Measurements from ENCODE around the gene WASF3.

Gene WASF3

DNA sequence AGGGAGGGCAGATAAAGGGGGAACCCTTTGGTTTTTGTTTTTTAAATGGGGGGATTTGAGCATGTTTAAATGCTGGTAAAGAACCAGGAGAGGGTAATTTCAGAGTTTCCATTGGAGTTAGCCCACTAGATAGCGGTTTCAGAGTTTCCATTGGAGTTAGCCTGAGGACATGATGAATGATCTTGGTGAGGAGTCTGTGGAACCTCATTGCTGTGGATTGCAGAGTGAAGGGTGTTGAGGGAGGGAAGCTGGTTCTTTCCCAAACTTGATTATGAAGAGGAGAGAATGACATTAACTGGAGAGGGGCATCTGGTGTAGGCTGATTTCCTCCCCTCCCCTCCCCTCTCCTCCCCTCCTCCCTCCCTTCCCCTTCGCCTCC lies 5.0 kb downstream of the WASF3 start:
- Histone ChIP-seq H3K27me3 (ENCODE audit: control insufficient read depth, insufficient read depth, low read length) (no peaks in the 10 kb centered on the region), H3K9me3 (ENCODE audit: control insufficient read depth, insufficient read depth, low read depth, low read length) (no peaks in the 10 kb centered on the region), H3K4me1 (ENCODE audit: control insufficient read depth, insufficient read depth, low read length) (peaks cover 22% of the 10 kb centered on the region), H3K27ac (ENCODE audit: low read depth, low read length) (no peak overlapping the region), H3K9ac (ENCODE audit: low read length) (no peak overlapping the region), H3K36me3 (ENCODE audit: control insufficient read depth, insufficient read depth, low read length) (no peaks in the 10 kb centered on the region), H3K4me3 (ENCODE audit: low read depth, low read length) (no peak overlapping the region)

- Histone ChIP-seq H3K27ac (ENCODE audit: low read depth, low read length) (no peak overlapping the region), H3K36me3 (ENCODE audit: control insufficient read depth, insufficient read depth, low read length) (no peaks in the 10 kb centered on the region), H3K9me3 (ENCODE audit: control insufficient read depth, insufficient read depth, low read depth, low read length) (no peaks in the 10 kb centered on the region), H3K4me3 (ENCODE audit: low read depth, low read length) (no peak overlapping the region), H3K27me3 (ENCODE audit: control insufficient read depth, insufficient read depth, low read length) (no peaks in the 10 kb centered on the region), H3K4me1 (ENCODE audit: control insufficient read depth, insufficient read depth, low read length) (peaks cover 21% of the 10 kb centered on the region), H3K9ac (ENCODE audit: low read length) (no peak overlapping the region)
These were observed 6.2 kb downstream of the WASF3 start for GRCh38 chr13:26563713-26564112.

DNA sequence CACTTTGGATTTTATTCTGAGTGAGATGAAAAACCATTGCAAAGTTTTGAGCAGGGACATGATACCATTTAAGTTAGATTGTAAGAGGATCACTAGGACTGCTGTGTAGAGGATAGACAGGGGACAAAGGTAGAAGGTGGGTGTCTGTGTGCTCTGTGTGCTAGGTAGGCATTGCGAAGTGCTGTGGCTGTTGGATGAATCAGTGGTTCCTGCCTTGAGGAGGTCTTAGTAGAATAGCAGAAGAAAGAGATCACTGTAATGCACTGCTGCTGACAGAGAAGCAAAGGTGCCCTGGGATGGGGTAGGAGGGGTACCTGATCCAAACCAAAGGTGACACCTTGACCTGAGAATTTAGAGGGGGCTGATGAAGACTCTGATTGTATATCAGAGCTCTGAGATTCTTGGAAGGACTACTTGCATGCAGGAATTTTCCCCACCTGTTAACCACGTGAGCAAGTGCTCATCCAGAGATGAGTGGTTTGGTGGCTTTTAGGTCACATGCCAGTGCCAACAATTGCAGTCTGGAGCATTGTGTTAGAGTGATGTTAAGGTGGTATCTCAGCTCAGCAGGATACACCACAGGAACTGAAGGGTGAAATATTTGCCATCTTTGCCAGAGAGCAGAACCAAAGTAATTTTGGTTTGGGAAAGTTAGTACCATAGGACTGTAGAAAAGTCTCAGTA lies 10.8 kb downstream of the WASF3 start:
- Histone ChIP-seq H3K27ac (ENCODE audit: low read depth, low read length) (no peak overlapping the region), H3K36me3 (ENCODE audit: control insufficient read depth, insufficient read depth, low read length) (no peaks in the 10 kb centered on the region), H3K4me3 (ENCODE audit: low read depth, low read length) (no peak overlapping the region), H3K27me3 (ENCODE audit: control insufficient read depth, insufficient read depth, low read length) (no peaks in the 10 kb centered on the region), H3K9ac (ENCODE audit: low read length) (no peak overlapping the region), H3K9me3 (ENCODE audit: control insufficient read depth, insufficient read depth, low read depth, low read length) (peaks cover 2% of the 10 kb centered on the region; the same call in 1 of the 2 replicates), H3K4me1 (ENCODE audit: control insufficient read depth, insufficient read depth, low read length) (no peaks in the 10 kb centered on the region)

- Histone ChIP-seq H3K36me3 (ENCODE audit: control insufficient read depth, insufficient read depth, low read length) (no peaks in the 10 kb centered on the region), H3K27ac (ENCODE audit: low read depth, low read length) (no peak overlapping the region), H3K9me3 (ENCODE audit: control insufficient read depth, insufficient read depth, low read depth, low read length) (peaks cover 6% of the 10 kb centered on the region; the same call in 1 of the 2 replicates), H3K4me3 (ENCODE audit: low read depth, low read length) (no peak overlapping the region), H3K9ac (ENCODE audit: low read length) (no peak overlapping the region), H3K4me1 (ENCODE audit: control insufficient read depth, insufficient read depth, low read length) (no peaks in the 10 kb centered on the region), H3K27me3 (ENCODE audit: control insufficient read depth, insufficient read depth, low read length) (no peaks in the 10 kb centered on the region)
These were observed 14.0 kb downstream of the WASF3 start for GRCh38 chr13:26571518-26571917.

GRCh38 chr13:26575244-26575643 lies 17.8 kb downstream of the WASF3 start:
- no peak overlapping the region for H3K9ac ChIP-seq (ENCODE audit: low read length)

DNA sequence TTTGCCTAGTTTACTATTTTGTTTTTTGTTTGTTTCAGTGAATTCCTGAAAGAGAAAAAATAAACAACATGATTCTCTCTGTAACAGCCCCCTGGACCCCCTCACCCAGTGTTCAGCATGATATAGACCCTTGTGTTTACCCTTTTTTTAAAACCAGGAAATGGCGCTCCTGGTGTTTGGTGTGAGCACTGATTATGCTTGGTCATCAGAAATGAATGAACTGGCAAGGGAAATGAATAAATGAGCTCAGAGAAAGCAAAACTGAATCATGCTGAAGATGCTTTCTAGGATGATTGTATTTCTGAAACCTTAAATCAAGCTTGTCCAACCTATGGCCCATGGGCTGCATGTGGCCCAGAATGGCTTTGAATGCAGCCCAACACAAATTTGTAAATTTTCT lies 22.1 kb downstream of the WASF3 start:
- Histone ChIP-seq H3K36me3 (ENCODE audit: control insufficient read depth, insufficient read depth, low read length) (no peaks in the 10 kb centered on the region), H3K4me1 (ENCODE audit: control insufficient read depth, insufficient read depth, low read length) (peaks cover 10% of the 10 kb centered on the region), H3K27ac (ENCODE audit: low read depth, low read length) (no peak overlapping the region), H3K9ac (ENCODE audit: low read length) (no peak overlapping the region), H3K9me3 (ENCODE audit: control insufficient read depth, insufficient read depth, low read depth, low read length) (peaks cover 11% of the 10 kb centered on the region; the same call in 1 of the 2 replicates), H3K27me3 (ENCODE audit: control insufficient read depth, insufficient read depth, low read length) (no peaks in the 10 kb centered on the region), H3K4me3 (ENCODE audit: low read depth, low read length) (no peak overlapping the region)

More at GRCh38 chr13:26575244-26575643, 17.8 kb downstream of the WASF3 start:
- Histone ChIP-seq H3K9me3 (ENCODE audit: control insufficient read depth, insufficient read depth, low read depth, low read length) (peaks cover 12% of the 10 kb centered on the region; the same call in 1 of the 2 replicates), H3K4me1 (ENCODE audit: control insufficient read depth, insufficient read depth, low read length) (no peaks in the 10 kb centered on the region), H3K27ac (ENCODE audit: low read depth, low read length) (no peak overlapping the region), H3K4me3 (ENCODE audit: low read depth, low read length) (no peak overlapping the region), H3K27me3 (ENCODE audit: control insufficient read depth, insufficient read depth, low read length) (no peaks in the 10 kb centered on the region), H3K36me3 (ENCODE audit: control insufficient read depth, insufficient read depth, low read length) (no peaks in the 10 kb centered on the region)

DNA sequence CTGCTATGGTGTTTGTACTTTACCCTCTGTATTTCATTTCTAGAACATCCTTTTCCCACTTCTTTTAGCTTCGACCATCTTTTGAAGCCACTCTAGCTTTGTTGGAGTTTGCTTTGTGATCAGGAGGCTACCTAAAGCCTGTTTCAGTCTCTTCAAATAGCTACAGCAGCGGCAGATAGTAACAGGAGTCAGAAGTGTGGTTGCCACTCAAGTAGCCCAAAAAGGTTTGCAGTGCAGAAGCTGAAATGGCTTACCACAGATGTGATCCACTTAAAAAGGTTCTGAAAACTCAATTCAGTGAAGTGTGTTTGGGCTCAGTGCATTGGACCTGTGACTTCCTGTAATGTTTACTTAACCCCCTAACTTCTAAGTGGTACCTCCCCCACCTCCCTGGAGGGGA lies 26.2 kb downstream of the WASF3 start:
- Histone ChIP-seq H3K36me3 (ENCODE audit: control insufficient read depth, insufficient read depth, low read length) (no peaks in the 10 kb centered on the region), H3K9ac (ENCODE audit: low read length) (no peak overlapping the region), H3K27ac (ENCODE audit: low read depth, low read length) (no peak overlapping the region)

DNA sequence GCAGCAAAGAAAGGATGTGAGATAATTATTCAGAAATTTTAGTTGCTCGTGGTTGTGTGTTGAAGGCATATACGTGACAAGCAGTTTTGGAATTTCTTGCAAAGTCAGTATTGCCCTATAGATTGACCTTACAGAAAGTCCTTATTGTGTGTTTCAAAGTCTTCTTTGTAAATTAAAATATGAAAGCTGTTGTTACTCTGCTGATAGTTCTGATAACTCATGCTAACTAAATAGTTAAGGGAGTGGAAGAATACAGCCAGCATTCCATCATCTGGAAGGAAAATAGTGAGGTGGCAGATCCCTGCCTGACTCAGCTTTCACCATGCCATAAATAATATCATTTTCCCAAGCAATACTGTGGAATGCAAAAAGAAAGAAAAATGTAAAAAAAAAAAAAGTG lies 27.2 kb downstream of the WASF3 start:
- H3K9me3 ChIP-seq (ENCODE audit: control insufficient read depth, insufficient read depth, low read depth, low read length): no peaks in the 10 kb centered on the region
- H3K4me1 ChIP-seq (ENCODE audit: control insufficient read depth, insufficient read depth, low read length): peaks cover 18% of the 10 kb centered on the region
- no peak overlapping the region for H3K9ac ChIP-seq (ENCODE audit: low read length)
- H3K27ac ChIP-seq (ENCODE audit: low read depth, low read length): no peak overlapping the region
- H3K4me3 ChIP-seq (ENCODE audit: low read depth, low read length): no peak overlapping the region
- no peaks in the 10 kb centered on the region for H3K36me3 ChIP-seq (ENCODE audit: control insufficient read depth, insufficient read depth, low read length)
- no peaks in the 10 kb centered on the region for H3K27me3 ChIP-seq (ENCODE audit: control insufficient read depth, insufficient read depth, low read length)

More for the DNA sequence above, 26.2 kb downstream of the WASF3 start:
- peaks cover under 1% of the 10 kb centered on the region; the same call in 1 of the 2 replicates for H3K9me3 ChIP-seq (ENCODE audit: control insufficient read depth, insufficient read depth, low read depth, low read length)
- H3K4me3 ChIP-seq (ENCODE audit: low read depth, low read length): no peak overlapping the region
- H3K27me3 ChIP-seq (ENCODE audit: control insufficient read depth, insufficient read depth, low read length): no peaks in the 10 kb centered on the region
- peaks cover 17% of the 10 kb centered on the region for H3K4me1 ChIP-seq (ENCODE audit: control insufficient read depth, insufficient read depth, low read length)

DNA sequence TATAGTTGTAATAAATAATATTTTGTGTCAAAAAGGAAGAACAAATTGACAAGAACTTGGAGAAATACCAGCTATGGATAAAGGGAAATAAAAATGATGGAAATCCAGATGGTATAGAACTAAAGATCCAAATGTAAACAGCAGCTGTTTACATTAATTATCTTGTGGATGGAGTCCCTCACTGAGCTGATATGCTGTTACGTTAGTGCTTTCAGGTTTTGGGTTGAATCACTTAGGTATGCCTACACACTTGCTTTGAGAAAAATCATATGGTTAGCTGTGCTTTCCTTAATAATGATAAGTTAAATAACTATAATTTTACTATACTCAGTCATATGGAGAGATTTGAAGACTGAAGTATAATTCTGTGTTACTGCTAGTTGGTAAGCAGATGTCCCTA lies 27.7 kb downstream of the WASF3 start:
- no peaks in the 10 kb centered on the region for H3K27me3 ChIP-seq (ENCODE audit: control insufficient read depth, insufficient read depth, low read length)
- H3K9me3 ChIP-seq (ENCODE audit: control insufficient read depth, insufficient read depth, low read depth, low read length): no peaks in the 10 kb centered on the region
- H3K4me3 ChIP-seq (ENCODE audit: low read depth, low read length): no peak overlapping the region
- peaks cover 20% of the 10 kb centered on the region for H3K4me1 ChIP-seq (ENCODE audit: control insufficient read depth, insufficient read depth, low read length)
- H3K9ac ChIP-seq (ENCODE audit: low read length): no peak overlapping the region
- H3K36me3 ChIP-seq (ENCODE audit: control insufficient read depth, insufficient read depth, low read length): no peaks in the 10 kb centered on the region
- H3K27ac ChIP-seq (ENCODE audit: low read depth, low read length): no peak overlapping the region

DNA sequence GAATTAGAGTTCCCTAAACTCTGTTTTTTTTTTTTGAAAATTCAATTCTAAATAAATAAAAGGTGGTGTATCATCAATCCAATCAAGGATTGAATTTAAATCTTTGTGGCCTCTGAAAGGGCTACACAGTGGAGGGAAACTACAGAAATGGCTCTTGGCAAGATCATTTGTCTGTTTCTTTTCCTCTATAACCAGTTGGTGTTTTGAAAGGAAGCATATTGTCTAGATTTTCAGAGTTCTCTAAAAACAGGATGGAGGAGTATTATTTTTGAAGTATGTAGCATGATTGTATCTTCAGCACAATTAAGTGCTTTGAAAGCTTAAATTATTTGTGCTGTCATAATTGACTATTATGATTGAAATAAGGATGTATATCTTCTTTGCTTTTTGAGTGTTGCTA lies 29.8 kb downstream of the WASF3 start:
- H3K9ac ChIP-seq (ENCODE audit: low read length): no peak overlapping the region
- no peaks in the 10 kb centered on the region for H3K36me3 ChIP-seq (ENCODE audit: control insufficient read depth, insufficient read depth, low read length)
- H3K27ac ChIP-seq (ENCODE audit: low read depth, low read length): no peak overlapping the region
- H3K9me3 ChIP-seq (ENCODE audit: control insufficient read depth, insufficient read depth, low read depth, low read length): no peaks in the 10 kb centered on the region
- H3K4me3 ChIP-seq (ENCODE audit: low read depth, low read length): no peak overlapping the region
- no peaks in the 10 kb centered on the region for H3K27me3 ChIP-seq (ENCODE audit: control insufficient read depth, insufficient read depth, low read length)
- peaks cover 28% of the 10 kb centered on the region for H3K4me1 ChIP-seq (ENCODE audit: control insufficient read depth, insufficient read depth, low read length)

GRCh38 chr13:26589226-26589625 lies 31.7 kb downstream of the WASF3 start:
- Histone ChIP-seq H3K27ac (ENCODE audit: low read depth, low read length) (no peak overlapping the region), H3K9me3 (ENCODE audit: control insufficient read depth, insufficient read depth, low read depth, low read length) (no peaks in the 10 kb centered on the region), H3K27me3 (ENCODE audit: control insufficient read depth, insufficient read depth, low read length) (no peaks in the 10 kb centered on the region), H3K36me3 (ENCODE audit: control insufficient read depth, insufficient read depth, low read length) (no peaks in the 10 kb centered on the region), H3K4me3 (ENCODE audit: low read depth, low read length) (no peak overlapping the region), H3K4me1 (ENCODE audit: control insufficient read depth, insufficient read depth, low read length) (peaks cover 26% of the 10 kb centered on the region), H3K9ac (ENCODE audit: low read length) (no peak overlapping the region)
